CD4-positive, alpha-beta T cell treated with Interferon alpha-2 for 1 hour (primary cell): ENCODE results near the gene CXorf58.
"Not testable (repeated sequence)": the region's sequence is repeated elsewhere in the genome, so short reads cannot be mapped to it uniquely, and the experiment has no call there.

Experiments used
- DNase-seq, 2 donors: peaks; one replicate each; pipeline ENCODE4 v3.0.0-alpha.2; 2020 to 2022

CXorf58 gene

DNA sequence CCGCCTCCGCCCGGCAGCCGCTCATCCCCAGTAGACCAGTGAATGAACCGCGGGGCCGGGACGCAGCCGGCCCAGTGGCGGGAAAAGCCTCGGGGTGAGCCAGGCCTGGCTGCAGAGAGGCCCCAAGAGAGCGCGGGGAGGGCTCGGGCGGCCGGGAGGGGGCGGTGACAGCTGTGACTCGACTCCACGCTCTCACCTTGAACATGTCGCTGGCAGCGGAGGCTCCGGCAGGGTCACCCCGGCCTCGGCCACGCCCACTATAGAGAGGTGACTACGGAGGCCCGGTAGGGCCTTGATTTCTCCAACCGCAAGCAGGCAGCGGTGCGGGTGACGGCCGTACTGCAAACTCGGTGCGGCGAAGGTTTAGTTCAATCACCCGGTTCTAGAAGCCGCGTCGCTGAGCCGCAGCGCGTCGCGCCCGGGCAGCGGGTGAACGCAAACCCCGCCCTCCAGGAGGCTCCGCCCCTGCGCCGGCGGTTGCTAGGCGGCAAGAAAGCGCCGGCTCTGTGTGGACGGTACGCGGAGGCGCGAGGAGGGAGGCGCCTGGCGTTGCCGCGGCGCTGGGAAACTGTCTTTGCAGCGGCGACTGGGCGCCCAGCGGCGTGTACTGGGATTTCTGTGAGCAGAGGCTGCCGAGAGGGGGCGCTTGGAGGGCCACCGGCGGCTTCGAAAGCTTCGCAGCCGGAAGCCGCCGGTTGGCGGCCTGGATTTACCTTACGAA, at the start of gene CXorf58, which contains the start of gene APOO:
Gene CXorf58, plus strand, starts transcription at position 509 of the 721 bp plus-strand sequence. CDS start 2,297 bp downstream, outside the sequence.
Gene APOO, minus strand, starts transcription at position 441 of the 721 bp plus-strand sequence. Its CDS starts 236 bp downstream, at position 205.
- peak; percentile 93 to 94 for DNase-seq

DNA sequence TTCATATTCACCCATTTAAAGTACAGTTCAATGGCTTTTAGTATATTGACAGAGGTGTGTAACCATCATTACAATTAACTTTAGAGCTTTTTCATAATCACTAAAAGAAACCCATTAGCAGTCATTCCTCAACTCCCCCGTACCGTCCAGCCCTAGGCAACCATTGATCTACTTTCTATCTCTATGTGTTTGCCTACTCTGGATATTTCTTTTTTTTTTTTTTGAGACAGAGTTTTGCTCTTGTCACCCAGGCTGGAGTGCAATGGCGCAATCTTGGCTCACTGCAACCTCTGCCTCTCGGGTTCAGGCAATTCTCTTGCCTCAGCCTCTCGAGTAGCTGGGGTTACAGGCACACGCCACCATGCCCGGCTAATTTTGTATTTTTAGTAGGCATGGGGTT, 48.6 kb upstream of the CXorf58 start:
- not testable (repeated sequence) for DNase-seq

GRCh38 chrX:23861215-23861896, 46.5 kb upstream of the CXorf58 start:
- no peak for DNase-seq

DNA sequence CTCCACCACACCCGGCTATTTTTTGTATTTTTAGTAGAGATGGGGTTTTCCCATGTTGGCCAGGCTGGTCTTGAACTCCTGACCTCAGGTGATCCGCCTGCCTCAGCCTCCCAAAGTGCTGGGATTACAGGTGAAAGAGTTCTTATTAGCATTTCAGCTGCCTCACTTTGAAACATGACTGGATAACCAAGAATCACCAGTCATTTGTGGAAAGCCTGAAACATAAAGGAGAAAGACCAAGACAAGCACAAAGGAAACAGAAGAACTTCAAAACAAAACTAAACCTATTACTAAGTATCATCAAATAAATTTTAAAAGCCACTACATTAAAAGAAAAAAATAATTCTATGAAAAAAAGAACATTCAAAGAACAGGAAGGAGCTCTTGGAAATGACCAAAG, 45.9 kb upstream of the CXorf58 start:
- DNase-seq = not testable (repeated sequence)

- no peak for DNase-seq
Measured at GRCh38 chrX:23864742-23865326, 43.0 kb upstream of the CXorf58 start.

- no peak for DNase-seq
Measured at GRCh38 chrX:23870041-23870440, 37.8 kb upstream of the CXorf58 start.

DNA sequence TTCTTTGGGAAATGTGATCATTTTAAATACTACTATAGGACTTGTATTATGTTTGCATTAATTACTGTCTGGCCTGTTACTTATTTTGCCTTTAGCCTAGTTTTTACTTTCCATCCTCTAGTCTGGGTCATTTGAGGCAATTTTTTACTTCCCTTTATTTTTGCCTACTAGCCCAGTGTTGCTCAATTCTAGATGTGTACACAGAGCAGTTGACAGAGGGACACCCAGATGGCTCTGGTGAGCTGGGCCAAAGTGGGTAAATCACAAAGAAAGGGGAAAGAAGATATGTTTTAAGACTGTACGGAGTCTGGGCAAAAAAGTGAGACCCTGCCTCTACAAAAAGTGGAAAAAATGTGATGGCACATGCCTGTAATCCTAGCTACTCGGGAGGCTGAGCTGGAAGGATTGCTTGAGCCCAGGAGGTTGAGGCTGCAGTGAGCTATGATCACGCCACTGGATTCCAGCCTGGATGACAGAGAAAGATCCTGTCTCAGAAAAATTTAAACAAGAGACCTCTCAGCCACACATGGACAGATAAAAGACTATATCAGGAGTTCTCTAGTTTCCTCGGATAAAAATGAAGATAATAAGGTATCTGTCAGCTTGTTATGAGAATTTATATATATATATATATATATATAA, 35.8 kb upstream of the CXorf58 start:
- no peak for DNase-seq

DNA sequence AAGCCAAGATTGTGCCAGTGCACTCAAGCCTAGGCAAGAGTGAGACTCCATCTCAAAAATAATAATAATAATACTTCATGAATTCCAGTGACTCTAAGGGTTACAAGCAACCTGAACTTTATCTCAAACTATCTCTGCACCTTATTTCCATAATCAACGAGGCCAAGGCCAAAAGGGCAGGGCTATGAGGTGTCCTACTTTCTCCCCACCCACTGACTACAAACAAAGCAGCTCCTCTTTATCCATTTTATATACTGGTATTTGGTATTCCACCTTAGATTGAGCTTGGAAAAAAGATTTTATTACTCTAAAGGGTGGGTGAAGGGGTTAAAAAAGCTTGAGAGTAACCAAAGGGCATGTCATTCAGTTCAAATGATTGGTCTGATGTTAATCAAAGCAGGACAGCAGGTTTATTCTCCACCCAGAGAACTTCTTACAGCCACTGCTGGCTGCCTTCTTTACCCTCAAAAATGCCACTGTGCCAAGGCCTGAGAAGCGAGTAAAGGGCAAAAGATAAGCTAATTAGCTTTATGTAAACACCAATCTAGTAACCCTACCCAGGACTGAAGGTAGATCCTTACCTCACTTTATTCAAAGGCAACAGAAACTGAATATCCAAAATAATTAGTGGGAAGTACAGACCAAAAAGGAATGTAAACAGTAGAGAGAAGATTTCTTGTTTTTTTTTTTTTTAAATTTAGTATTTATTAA, 28.3 kb upstream of the CXorf58 start:
- DNase-seq = no peak

DNA sequence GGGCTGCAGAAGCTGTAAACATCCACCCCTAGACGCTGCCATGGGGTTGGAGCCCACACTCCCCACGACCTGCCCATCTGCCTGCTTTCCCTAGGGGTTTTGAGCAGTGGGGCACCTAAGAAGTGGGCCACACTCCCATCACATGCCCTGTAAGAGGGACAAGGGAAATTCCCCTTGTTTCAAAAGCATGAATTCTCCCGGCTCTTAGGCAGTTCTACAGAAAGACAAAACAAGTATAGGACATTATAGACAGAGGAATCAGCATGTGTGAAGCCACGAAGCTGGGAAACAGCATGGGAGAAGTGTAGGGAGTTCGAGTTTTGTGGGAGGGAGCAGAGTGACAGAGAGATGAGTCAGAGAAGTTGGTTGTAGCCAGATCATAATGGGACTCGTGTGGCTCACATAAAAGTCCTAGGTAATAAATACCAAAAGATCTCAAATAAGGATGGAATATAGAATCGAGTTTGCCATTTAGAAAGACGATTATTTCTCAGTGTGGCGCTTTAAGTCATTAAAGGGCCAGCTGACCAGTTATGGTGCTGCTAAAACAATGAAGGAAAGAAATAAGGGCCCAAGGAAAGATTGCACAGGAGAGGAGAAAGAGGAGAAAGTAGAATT, 24.0 kb upstream of the CXorf58 start:
- no peak for DNase-seq

GRCh38 chrX:23884427-23885024, 23.3 kb upstream of the CXorf58 start:
- DNase-seq = no peak

DNA sequence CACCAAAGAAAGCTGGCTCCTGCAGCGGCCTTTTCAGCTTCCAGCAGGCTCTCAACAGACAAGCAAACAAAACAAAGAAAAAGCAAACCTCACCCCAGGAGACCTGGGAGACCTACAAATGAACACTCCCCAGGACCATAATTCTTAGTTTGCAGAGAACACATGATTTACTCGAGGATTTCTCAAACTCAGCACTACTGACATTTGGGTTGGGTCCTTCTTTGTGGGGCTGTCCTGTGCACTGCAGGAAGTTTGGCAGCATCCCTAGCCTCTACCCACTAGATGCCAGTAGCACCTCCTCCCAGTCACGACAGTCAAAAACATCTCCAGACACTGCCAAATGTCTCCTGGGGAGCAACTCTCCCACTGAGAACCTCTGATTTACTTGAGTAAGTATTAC, 22.0 kb upstream of the CXorf58 start:
- DNase-seq = no peak

- DNase-seq = no peak
Measured at GRCh38 chrX:23887451-23887850, 20.4 kb upstream of the CXorf58 start.

GRCh38 chrX:23887918-23888317, 19.9 kb upstream of the CXorf58 start:
- no peak for DNase-seq

- DNase-seq = no peak
Measured at GRCh38 chrX:23888887-23889501, 18.8 kb upstream of the CXorf58 start.

DNA sequence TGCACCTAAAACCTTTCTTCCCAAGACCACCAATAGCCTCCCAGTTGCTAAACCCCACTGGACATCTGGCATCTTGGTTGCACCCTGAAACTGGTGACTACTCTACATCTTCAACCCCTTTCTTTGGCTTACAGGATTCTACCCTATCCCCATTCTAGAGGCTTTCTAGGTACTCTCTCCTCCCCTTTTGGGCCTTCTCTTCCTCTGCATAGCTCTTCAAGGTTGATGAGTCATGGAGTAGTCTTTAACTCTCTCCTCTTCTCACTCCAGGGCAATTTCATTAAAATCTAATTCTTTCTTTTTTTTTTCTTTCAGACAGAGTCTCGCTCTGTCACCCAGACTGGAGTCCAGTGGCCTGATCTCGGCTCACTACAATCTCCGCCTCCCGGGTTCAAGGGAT, 16.9 kb upstream of the CXorf58 start:
- DNase-seq = no peak

GRCh38 chrX:23894993-23895392, 12.8 kb upstream of the CXorf58 start:
- DNase-seq = not testable (repeated sequence)

GRCh38 chrX:23896539-23896938, 11.3 kb upstream of the CXorf58 start:
- not testable (repeated sequence) for DNase-seq

DNA sequence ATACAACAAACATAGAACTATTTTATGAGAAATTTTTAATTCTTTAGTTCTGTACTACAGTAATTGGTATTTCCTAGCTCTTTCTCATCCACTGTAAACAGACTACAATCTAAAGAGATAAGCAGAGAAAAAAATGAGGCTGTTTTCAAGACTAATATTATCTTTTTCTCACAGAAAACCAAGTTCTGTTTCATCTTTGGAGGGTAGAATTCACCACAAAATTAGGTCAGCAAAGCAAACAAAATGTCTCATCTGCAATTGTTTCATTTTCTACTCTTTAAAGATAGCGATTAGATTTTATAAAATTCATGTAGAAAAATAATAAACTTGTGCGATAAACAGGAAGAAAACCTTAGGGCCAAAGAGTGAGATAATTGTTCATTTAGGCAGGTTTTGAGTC, 10.8 kb upstream of the CXorf58 start:
- DNase-seq = no peak

GRCh38 chrX:23898412-23898959, 9.3 kb upstream of the CXorf58 start:
- no peak for DNase-seq

- DNase-seq = peak in 1 of 2 donors; percentile 15
Measured at GRCh38 chrX:23900220-23900797, 7.5 kb upstream of the CXorf58 start.

- peak in 1 of 2 donors; percentile 17 for DNase-seq
Measured at GRCh38 chrX:23901060-23901459, 6.7 kb upstream of the CXorf58 start.
